Stimulated activated CD4-positive, alpha-beta T cell treated with anti-CD3 and anti-CD28 coated beads, TNF-alpha, amount 100 ng/mL, for 24 hours (primary cell): ENCODE measurements around the gene FAM240A.
"Not testable (repeated sequence)": the region's sequence is repeated elsewhere in the genome, so short reads cannot be mapped to it uniquely, and the experiment has no call there.

Experiments used
- DNase-seq, 3 experiments: peaks; one replicate each; pipeline ENCODE4 v3.0.0-alpha.2; 2020; ENCODE audit warnings: low read depth in 3 of 3

The FAM240A gene

GRCh38 chr3:46586738-46587246 lies 25.5 kb upstream of the FAM240A start:
- no peak for DNase-seq

- not testable (repeated sequence) for DNase-seq
Observed at GRCh38 chr3:46587268-46587667, 25.1 kb upstream of the FAM240A start.

GRCh38 chr3:46593274-46593862 lies 19.0 kb upstream of the FAM240A start:
- no peak for DNase-seq

- no peak for DNase-seq
Observed at GRCh38 chr3:46593979-46594378, 18.3 kb upstream of the FAM240A start.

- no peak for DNase-seq
Observed at GRCh38 chr3:46594723-46595122, 17.6 kb upstream of the FAM240A start.

GRCh38 chr3:46595819-46596314 lies 16.5 kb upstream of the FAM240A start:
- no peak for DNase-seq

GRCh38 chr3:46599590-46599989 lies 12.7 kb upstream of the FAM240A start:
- no peak for DNase-seq

- no peak for DNase-seq
Observed at GRCh38 chr3:46603446-46604046, 8.8 kb upstream of the FAM240A start.

GRCh38 chr3:46604127-46604526 lies 8.2 kb upstream of the FAM240A start:
- no peak for DNase-seq

GRCh38 chr3:46607603-46608028 lies 4.7 kb upstream of the FAM240A start:
- DNase-seq, result no peak

GRCh38 chr3:46609212-46609721 lies 3.1 kb upstream of the FAM240A start:
- no peak for DNase-seq

GRCh38 chr3:46609944-46610722 lies 2.2 kb upstream of the FAM240A start:
- no peak for DNase-seq

- no peak for DNase-seq
Observed at GRCh38 chr3:46613313-46614005, 1.1 kb downstream of the FAM240A start.

- DNase-seq, result no peak
Observed at GRCh38 chr3:46614431-46614830, 2.1 kb downstream of the FAM240A start.

GRCh38 chr3:46615050-46615775 lies 2.9 kb downstream of the FAM240A start:
- no peak for DNase-seq

- DNase-seq, result no peak
Observed at GRCh38 chr3:46615976-46616375, 3.7 kb downstream of the FAM240A start.

- no peak for DNase-seq
Observed at GRCh38 chr3:46617941-46618340, 5.6 kb downstream of the FAM240A start.

GRCh38 chr3:46619845-46620778 lies 7.8 kb downstream of the FAM240A start:
- DNase-seq, result no peak

- DNase-seq, result no peak
Observed at GRCh38 chr3:46624533-46624932, 12.2 kb downstream of the FAM240A start.

GRCh38 chr3:46624975-46625490 lies 12.7 kb downstream of the FAM240A start:
- DNase-seq, result no peak
